ENCODE measurements around the gene ATXN7L2.

The ATXN7L2 gene

DNA sequence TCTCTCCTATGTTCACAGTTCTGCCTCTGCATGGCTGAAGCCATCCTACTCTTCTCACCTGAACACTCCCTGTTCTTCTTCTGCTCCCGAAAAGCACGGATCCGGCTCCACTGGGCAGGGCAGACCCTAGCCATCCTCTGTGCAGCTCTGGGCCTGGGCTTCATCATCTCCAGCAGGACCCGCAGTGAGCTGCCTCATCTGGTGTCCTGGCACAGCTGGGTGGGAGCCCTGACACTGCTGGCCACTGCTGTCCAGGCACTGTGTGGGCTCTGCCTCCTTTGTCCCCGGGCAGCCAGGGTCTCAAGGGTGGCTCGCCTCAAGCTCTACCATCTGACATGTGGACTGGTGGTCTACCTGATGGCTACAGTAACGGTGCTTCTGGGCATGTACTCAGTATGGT lies 12.0 kb downstream of the ATXN7L2 start:
- TF ChIP-seq, protein P1, sequence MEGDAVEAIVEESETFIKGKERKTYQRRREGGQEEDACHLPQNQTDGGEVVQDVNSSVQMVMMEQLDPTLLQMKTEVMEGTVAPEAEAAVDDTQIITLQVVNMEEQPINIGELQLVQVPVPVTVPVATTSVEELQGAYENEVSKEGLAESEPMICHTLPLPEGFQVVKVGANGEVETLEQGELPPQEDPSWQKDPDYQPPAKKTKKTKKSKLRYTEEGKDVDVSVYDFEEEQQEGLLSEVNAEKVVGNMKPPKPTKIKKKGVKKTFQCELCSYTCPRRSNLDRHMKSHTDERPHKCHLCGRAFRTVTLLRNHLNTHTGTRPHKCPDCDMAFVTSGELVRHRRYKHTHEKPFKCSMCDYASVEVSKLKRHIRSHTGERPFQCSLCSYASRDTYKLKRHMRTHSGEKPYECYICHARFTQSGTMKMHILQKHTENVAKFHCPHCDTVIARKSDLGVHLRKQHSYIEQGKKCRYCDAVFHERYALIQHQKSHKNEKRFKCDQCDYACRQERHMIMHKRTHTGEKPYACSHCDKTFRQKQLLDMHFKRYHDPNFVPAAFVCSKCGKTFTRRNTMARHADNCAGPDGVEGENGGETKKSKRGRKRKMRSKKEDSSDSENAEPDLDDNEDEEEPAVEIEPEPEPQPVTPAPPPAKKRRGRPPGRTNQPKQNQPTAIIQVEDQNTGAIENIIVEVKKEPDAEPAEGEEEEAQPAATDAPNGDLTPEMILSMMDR (IDR thresholded peaks at IDR 0.05; ENCODE audit: low read depth, low read length, missing control alignments): no peak
- DNase-seq (ENCODE audit: low read depth): no peak
- no peak overlapping the region for H3K4me3 ChIP-seq (ENCODE audit: low read depth, low read length)

DNA sequence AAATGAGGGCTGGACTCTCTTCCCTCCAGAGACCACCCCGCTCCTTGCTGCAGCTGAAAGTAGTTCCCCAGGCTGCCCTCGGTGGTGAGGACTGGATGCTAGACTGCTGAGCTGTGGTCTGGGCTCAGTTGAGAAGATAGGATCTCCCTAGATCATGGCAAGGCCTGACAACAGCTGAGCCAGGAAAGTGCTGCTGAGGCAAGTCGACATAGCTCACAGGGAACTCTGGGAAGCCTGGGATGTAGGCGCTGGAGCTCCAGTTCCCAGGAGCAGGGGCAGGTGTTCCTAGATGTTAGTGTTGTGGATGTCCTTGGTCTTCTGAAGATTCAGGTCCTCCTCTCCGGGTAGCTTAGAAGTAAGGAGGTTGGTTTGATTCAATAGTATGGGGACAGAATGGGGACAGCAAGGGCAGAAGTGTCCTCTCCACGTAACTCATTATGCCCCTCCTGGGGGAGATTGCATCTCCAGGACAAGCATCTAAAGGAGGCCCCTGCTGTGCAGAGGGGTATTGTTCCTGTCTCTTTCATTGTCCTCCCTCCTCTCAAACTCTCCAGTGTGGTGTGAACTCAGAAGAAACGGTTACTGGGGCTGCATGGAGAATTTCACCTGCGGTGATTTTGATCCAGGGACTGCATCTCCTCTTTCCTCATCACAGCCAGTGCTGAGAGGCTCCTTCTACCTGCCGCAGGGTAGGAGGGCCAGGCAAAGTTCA lies 13.9 kb downstream of the ATXN7L2 start:
- TF ChIP-seq, protein P1 (IDR thresholded peaks at IDR 0.05; ENCODE audit: low read depth, low read length, missing control alignments): no peak
- DNase-seq (ENCODE audit: low read depth): no peak
- H3K4me3 ChIP-seq (ENCODE audit: low read depth, low read length): no peak overlapping the region

DNA sequence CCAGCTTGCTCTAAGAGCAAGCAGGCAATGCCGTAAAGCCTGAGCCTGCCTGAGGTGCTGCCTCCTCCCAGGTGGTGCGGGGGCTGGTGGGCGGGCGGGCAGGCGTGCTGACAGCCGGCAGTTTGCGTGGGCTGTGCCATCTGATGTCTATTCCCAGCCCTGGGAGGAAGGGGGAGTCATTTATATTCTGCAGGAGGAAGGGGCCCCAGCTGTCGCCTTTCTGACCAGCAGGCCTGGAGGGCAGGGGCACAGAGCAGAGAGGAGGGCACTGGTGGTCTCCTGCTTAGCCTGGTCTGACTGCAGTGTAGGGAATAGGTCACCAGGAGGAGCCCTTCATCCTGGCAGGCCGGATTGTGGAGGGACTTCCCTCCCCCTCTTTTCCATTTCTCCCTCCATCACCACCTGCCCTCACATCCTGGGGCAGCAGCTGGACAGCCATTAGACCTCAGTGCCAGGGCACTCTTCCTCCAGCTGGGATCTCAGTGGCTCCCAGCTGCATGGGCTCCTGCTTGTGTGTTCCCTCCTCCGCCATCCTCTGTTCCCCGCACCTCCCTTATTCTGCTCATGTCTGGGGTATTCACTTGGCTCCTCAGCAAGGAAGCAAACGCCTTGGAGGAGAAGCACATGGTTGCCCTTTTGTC lies 14.6 kb downstream of the ATXN7L2 start:
- no peak overlapping the region for H3K4me3 ChIP-seq (ENCODE audit: low read depth, low read length)
- no peak for DNase-seq (ENCODE audit: low read depth)
- TF ChIP-seq, protein P1 (IDR thresholded peaks at IDR 0.05; ENCODE audit: low read depth, low read length, missing control alignments): peak; percentile 65

DNA sequence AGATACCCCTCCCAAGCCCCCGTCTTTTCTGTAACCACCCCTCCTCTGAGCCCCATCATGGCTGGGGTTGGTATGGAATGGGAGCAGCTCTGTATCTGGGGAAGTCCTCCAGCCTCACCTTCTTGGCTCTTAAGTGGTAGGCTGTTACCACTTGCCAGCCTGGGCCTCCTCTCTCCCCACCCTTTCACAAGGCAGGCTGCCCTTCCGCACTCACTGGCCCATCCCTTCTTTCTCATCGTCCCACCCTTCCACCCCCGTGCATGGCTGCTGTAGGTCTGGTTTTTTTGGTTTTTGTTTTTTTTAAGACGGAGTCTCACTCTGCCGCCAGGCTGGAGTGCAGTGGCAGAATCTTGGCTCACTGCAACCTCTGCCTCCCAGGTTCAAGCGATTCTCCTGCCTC lies 15.4 kb downstream of the ATXN7L2 start:
- TF ChIP-seq, protein P1 (IDR thresholded peaks at IDR 0.05; ENCODE audit: low read depth, low read length, missing control alignments): no peak
- H3K4me3 ChIP-seq (ENCODE audit: low read depth, low read length): no peak overlapping the region
- DNase-seq (ENCODE audit: low read depth): no peak

DNA sequence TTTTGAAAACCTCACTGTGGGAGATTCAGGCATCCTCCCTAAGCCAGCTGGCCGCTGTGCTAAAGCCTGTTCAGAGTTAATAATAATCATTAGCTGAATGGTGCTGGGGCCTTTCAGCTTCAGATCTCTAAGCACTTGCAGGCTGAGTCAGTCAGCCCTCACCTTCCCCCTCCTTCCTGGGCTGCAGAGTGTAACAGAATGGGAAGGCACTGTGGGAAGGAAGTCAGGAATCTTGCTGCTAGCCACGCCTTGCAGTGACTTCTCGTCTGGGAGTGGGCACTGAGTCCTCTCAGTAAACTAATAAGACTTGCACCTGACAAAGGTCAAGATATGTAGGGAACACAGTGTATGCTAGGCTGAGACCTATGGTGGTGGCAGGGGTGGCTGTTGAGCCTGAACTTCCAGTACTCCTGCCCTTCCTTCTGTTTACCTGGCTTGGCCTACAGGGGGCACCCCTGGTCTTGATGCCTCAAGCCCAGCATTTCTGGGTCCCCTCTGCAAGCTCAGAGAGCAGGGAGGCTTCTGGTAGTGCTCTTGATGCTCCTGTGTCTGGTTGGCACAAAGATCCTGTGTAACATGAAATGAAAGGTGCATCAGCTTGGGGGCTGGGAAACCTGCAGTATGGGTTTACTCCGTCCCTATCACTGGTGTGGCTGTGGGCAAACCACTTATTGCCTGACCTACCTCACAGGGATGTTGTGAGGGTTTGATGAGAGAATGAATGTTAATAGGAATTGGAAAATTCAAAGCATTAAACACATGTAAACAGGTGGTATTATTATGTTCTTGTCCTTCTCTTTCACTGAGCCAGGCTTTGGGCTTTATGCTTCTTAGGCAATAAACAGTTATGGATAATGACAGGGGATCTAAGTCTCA lies 16.2 kb downstream of the ATXN7L2 start:
- no peak overlapping the region for H3K4me3 ChIP-seq (ENCODE audit: low read depth, low read length)
- DNase-seq (ENCODE audit: low read depth): no peak
- TF ChIP-seq, protein P1 (IDR thresholded peaks at IDR 0.05; ENCODE audit: low read depth, low read length, missing control alignments): peak; percentile 66

DNA sequence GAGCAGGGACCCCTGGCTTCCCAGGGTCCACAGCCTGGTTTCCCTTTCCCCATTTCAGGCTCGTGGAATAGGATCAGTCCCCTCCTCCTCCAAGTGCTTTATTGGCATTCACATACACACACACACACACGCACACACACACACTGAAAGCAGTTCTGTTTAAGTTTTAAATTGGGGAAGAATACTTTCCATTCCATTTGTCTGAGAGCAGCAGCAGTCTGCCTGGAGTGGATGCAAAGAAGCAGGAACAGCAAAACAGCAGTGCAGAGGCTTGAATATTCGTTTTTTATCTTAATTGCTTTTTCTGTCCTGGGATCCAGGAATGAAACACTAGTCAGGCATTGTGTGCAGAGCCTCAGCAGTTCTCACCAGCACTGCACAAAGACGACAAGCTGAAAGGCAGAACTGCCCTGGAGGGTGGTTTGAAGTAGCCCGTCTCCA lies 17.3 kb downstream of the ATXN7L2 start:
- DNase-seq (ENCODE audit: low read depth): no peak

More for the DNA sequence above, 17.3 kb downstream of the ATXN7L2 start:
- TF ChIP-seq, protein P1 (IDR thresholded peaks at IDR 0.05; ENCODE audit: low read depth, low read length, missing control alignments): no peak
- no peak overlapping the region for H3K4me3 ChIP-seq (ENCODE audit: low read depth, low read length)

Data from GM12864 (cell line).